K562 (cell line): ENCODE measurements around the gene CSTPP1. TPM values are rescaled to one million over a fixed set of nuclear protein-coding genes. Genes with fewer than 3 reads are reported as not detected.
A peak's percentile ranks its signal among the peaks of the same experiment; 100 is the strongest.

Experiments
- ARID2 ChIP-seq: fragments of 450-650 bp; IDR thresholded peaks from 2 replicates; pipeline ENCODE4 v1.6.1; 2017; ENCODE audit warnings: antibody characterized with exemption, mild to moderate bottlenecking
- ATF3 ChIP-seq, 2 experiments: fragments of 450-650 bp in 1 of 2; sonication (generic) in 1 of 2; formaldehyde crosslinking in 1 of 2; IDR thresholded peaks in 1 of 2; conservative IDR thresholded peaks in 1 of 2; 2 replicates each; pipeline versions ENCODE4 v1.6.1 to v1.8.1; 2016 to 2023; ENCODE audit warnings: mild to moderate bottlenecking in 2 of 2, moderate library complexity in 2 of 2, inconsistent platforms in 1 of 2, missing genetic modification reagents in 1 of 2
- FOXA3 ChIP-seq, 2 experiments: fragments of 450-650 bp in 1 of 2; sonication (generic) in 1 of 2; formaldehyde crosslinking; IDR thresholded peaks in 1 of 2; conservative IDR thresholded peaks in 1 of 2; 2 replicates each; pipeline versions ENCODE4 v1.4.0 to v1.8.0; 2020 to 2022; ENCODE audit warnings: mild to moderate bottlenecking in 2 of 2, missing genetic modification reagents in 1 of 2
- MAFF ChIP-seq: IDR thresholded peaks from 2 replicates; pipeline ENCODE4 v1.6.1; 2012; ENCODE audit warnings: low read length, improper control_type of control experiment
- PML ChIP-seq: IDR thresholded peaks from 2 replicates; pipeline ENCODE4 v1.6.1; 2012; ENCODE audit warnings: low read length, inconsistent platforms
- ZBTB11 ChIP-seq, 3 experiments: fragments of 200-800 bp in 1 of 3; fragments of 250-450 bp in 1 of 3; fragments of 450-650 bp in 1 of 3; sonication (Bioruptor Pico) in 1 of 3; sonication (Bioruptor generic) in 1 of 3; formaldehyde crosslinking in 1 of 3; IDR thresholded peaks; 2 replicates each; pipeline versions ENCODE4 v1.6.1 to v1.8.0; 2016 to 2022; ENCODE audit warnings: mild to moderate bottlenecking in 2 of 3, missing genetic modification characterization in 2 of 3, missing compliant biosample characterization in 1 of 3, moderate library complexity in 1 of 3
- ZNF175 ChIP-seq: fragments of 200-800 bp; sonication (Bioruptor generic); IDR thresholded peaks from 2 replicates; pipeline ENCODE4 v1.6.1; 2016; ENCODE audit warnings: low read depth, mild to moderate bottlenecking, missing genetic modification characterization, missing compliant biosample characterization
- ZNF655 ChIP-seq: fragments of 250-450 bp; sonication (Bioruptor Pico); IDR thresholded peaks from 2 replicates; pipeline ENCODE4 v1.5.0; 2021
- polyA plus RNA-seq, 8 experiments: library from polyadenylated mRNA; depleted of rRNA in 4 of 8; stranded (reverse) in 5 of 8; unstranded in 3 of 8; fragments of >200 nt; fragmentation: Nextera tagmentation in 2 of 8; fragmentation: Illumina TruSeq in 1 of 8; extraction: Ambion mirVana in 2 of 8; extraction: Trizol in 1 of 8; gene quantifications; 2 replicates each; pipeline versions ENCODE4 v1.2.1 to v1.2.3, GENCODE V29; 2011 to 2014; ENCODE audit warnings: inconsistent platforms in 1 of 8, missing spikeins in 1 of 8
- total RNA-seq, 7 experiments: library from RNA; depleted of rRNA in 6 of 7; stranded (reverse); fragments of >200 nt in 6 of 7; fragmentation: Illumina TruSeq in 2 of 7; extraction: Trizol in 2 of 7; gene quantifications; 2 replicates each; pipeline versions ENCODE4 v1.2.1 to v1.2.3, GENCODE V29; 2011 to 2021; ENCODE audit warnings: low replicate concordance in 1 of 7
- TF ChIP-seq, protein P1 (sequence below): sonication (generic); formaldehyde crosslinking; IDR thresholded peaks from 2 replicates; pipeline ENCODE4 v1.8.0; 2022; ENCODE audit warnings: missing genetic modification reagents, mild to moderate bottlenecking, moderate library complexity, borderline replicate concordance

The CSTPP1 gene
- total and polyA plus RNA-seq, 9 of the 15 experiments (the other 6 are each of a cell fraction or from before 2014, with no cell fraction given): 6.5 to 17.8 (median 9.2) TPM

GRCh38 chr11:47004595-47005033 is 68.1 kb downstream of the CSTPP1 start (continued):
- TF ChIP-seq ZNF175 (0 out of 2 replicates have a peak, but pooled peaks have one; percentile 45), MAFF (peak; percentile 20; the same call in 1 of the 2 replicates), ARID2 (no peak), PML (peak; percentile 77), ATF3 (IDR thresholded peaks at IDR 0.05) (peak; percentile 70; the same call in 1 of the 2 replicates), ATF3 (CRISPR knock-in tag; conservative IDR thresholded peaks at IDR 0.05) (no peak), ZBTB11 (CRISPR knock-in tag; IDR thresholded peaks at IDR 0.05) (peak in 1 of 3 experiments; percentile 63; a peak in 2 of 6 replicates), FOXA3 (CRISPR knock-in tag; conservative IDR thresholded peaks at IDR 0.05 in 1 of 2, IDR thresholded peaks at IDR 0.05 in 1 of 2) (0 out of 4 replicates have a peak, but pooled peaks of 1 of the 2 experiments have one; percentile 36), ZNF655 (CRISPR knock-in tag) (no peak)
- TF ChIP-seq, protein P1, sequence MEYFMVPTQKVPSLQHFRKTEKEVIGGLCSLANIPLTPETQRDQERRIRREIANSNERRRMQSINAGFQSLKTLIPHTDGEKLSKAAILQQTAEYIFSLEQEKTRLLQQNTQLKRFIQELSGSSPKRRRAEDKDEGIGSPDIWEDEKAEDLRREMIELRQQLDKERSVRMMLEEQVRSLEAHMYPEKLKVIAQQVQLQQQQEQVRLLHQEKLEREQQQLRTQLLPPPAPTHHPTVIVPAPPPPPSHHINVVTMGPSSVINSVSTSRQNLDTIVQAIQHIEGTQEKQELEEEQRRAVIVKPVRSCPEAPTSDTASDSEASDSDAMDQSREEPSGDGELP (CRISPR knock-in tag): peak; percentile 34; the same call in 1 of the 2 replicates
